ENCODE data around the gene DMAC2L.

GRCh38 chr14:50311972-50312733, at the start of gene DMAC2L, which contains the start of gene L2HGDH:
- TF ChIP-seq CTCF (IDR thresholded peaks at IDR 0.05): peak in 1 of 5 experiments; percentile 28
- no peak for TF ChIP-seq EP300 (IDR thresholded peaks at IDR 0.05; ENCODE audit: low read depth)
- peak; percentile 84 for TF ChIP-seq POLR2A (IDR thresholded peaks at IDR 0.05)
- peak; percentile 82 to 94 (median 86) for TF ChIP-seq POLR2AphosphoS5 (IDR thresholded peaks at IDR 0.05)

Data from transverse colon (tissue), 4 donors.